WTC11 (cell line): Measurements from ENCODE around the gene MFSD12. TPM values are rescaled to one million over a fixed set of nuclear protein-coding genes. Genes with fewer than 3 reads are reported as not detected.

Experiments used
- AFF4 ChIP-seq: sonication (generic); formaldehyde crosslinking; IDR thresholded peaks from 2 replicates; pipeline ENCODE4 v1.8.1; 2023; ENCODE audit warnings: mild to moderate bottlenecking, missing genetic modification reagents, borderline replicate concordance
- ATF6 ChIP-seq: sonication (generic); formaldehyde crosslinking; IDR thresholded peaks from 2 replicates; pipeline ENCODE4 v1.8.1; 2023; ENCODE audit warnings: mild to moderate bottlenecking, missing genetic modification reagents
- CDX4 ChIP-seq: fragments of 250-450 bp; sonication (Bioruptor Pico); IDR thresholded peaks from 2 replicates; pipeline ENCODE4 v1.9.0; 2021; ENCODE audit warnings: moderate library complexity, mild to moderate bottlenecking, inconsistent platforms, borderline replicate concordance
- CREM ChIP-seq: sonication (generic); formaldehyde crosslinking; IDR thresholded peaks from 2 replicates; pipeline ENCODE4 v1.8.1; 2022; ENCODE audit warnings: mild to moderate bottlenecking, missing genetic modification reagents, moderate library complexity
- E2F1 ChIP-seq: sonication (generic); formaldehyde crosslinking; IDR thresholded peaks from 2 replicates; pipeline ENCODE4 v1.8.0; 2022; ENCODE audit warnings: mild to moderate bottlenecking, missing genetic modification reagents
- FOXP1 ChIP-seq: sonication (generic); formaldehyde crosslinking; IDR thresholded peaks from 2 replicates; pipeline ENCODE4 v1.8.0; 2022; ENCODE audit warnings: missing genetic modification reagents, mild to moderate bottlenecking, moderate library complexity, borderline replicate concordance
- HMGXB4 ChIP-seq: sonication (generic); formaldehyde crosslinking; IDR thresholded peaks from 2 replicates; pipeline ENCODE4 v1.8.1; 2023; ENCODE audit warnings: mild to moderate bottlenecking, moderate library complexity, missing genetic modification reagents
- IRF2 ChIP-seq: sonication (generic); formaldehyde crosslinking; IDR thresholded peaks from 2 replicates; pipeline ENCODE4 v1.8.0; 2022; ENCODE audit warnings: low read depth, missing genetic modification reagents, borderline replicate concordance
- JUN ChIP-seq: sonication (generic); formaldehyde crosslinking; IDR thresholded peaks from 2 replicates; pipeline ENCODE4 v1.8.0; 2023; ENCODE audit warnings: mild to moderate bottlenecking, missing genetic modification reagents
- NFE2L1 ChIP-seq: sonication (generic); formaldehyde crosslinking; IDR thresholded peaks from 2 replicates; pipeline ENCODE4 v1.8.1; 2023; ENCODE audit warnings: missing genetic modification reagents
- NFYB ChIP-seq: sonication (generic); formaldehyde crosslinking; conservative IDR thresholded peaks from 2 replicates; pipeline ENCODE4 v1.8.0; 2022; ENCODE audit warnings: low read depth, missing genetic modification reagents
- NR3C1 ChIP-seq: sonication (generic); formaldehyde crosslinking; conservative IDR thresholded peaks from 2 replicates; pipeline ENCODE4 v1.8.1; 2023; ENCODE audit warnings: low read depth, mild to moderate bottlenecking, missing genetic modification reagents
- RELA ChIP-seq: sonication (generic); formaldehyde crosslinking; IDR thresholded peaks from 2 replicates; pipeline ENCODE4 v1.8.1; 2022; ENCODE audit warnings: missing genetic modification reagents, mild to moderate bottlenecking, borderline replicate concordance
- STAT6 ChIP-seq: sonication (generic); formaldehyde crosslinking; conservative IDR thresholded peaks from 2 replicates; pipeline ENCODE4 v1.8.1; 2023; ENCODE audit warnings: mild to moderate bottlenecking, low read depth, missing genetic modification reagents, moderate library complexity
- TEAD4 ChIP-seq: sonication (generic); formaldehyde crosslinking; IDR thresholded peaks from 2 replicates; pipeline ENCODE4 v1.8.0; 2022; ENCODE audit warnings: mild to moderate bottlenecking, missing genetic modification reagents
- TP53 ChIP-seq: sonication (generic); formaldehyde crosslinking; IDR thresholded peaks from 2 replicates; pipeline ENCODE4 v1.8.1; 2023; ENCODE audit warnings: mild to moderate bottlenecking, missing genetic modification reagents
- ZBTB21 ChIP-seq: sonication (generic); formaldehyde crosslinking; IDR thresholded peaks from 2 replicates; pipeline ENCODE4 v1.8.1; 2023; ENCODE audit warnings: mild to moderate bottlenecking, missing genetic modification reagents, borderline replicate concordance
- ZMAT4 ChIP-seq: fragments of 250-450 bp; sonication (Bioruptor Pico); IDR thresholded peaks from 2 replicates; pipeline ENCODE4 v1.9.0; 2021; ENCODE audit warnings: mild to moderate bottlenecking
- ZNF263 ChIP-seq: sonication (generic); formaldehyde crosslinking; IDR thresholded peaks from 2 replicates; pipeline ENCODE4 v1.8.1; 2022; ENCODE audit warnings: low read depth, mild to moderate bottlenecking, moderate library complexity, missing genetic modification reagents
- ZNF423 ChIP-seq: fragments of 250-450 bp; sonication (Bioruptor Pico); IDR thresholded peaks from 2 replicates; pipeline ENCODE4 v2.1.2; 2022; ENCODE audit warnings: mild to moderate bottlenecking, moderate library complexity
- ZNF512 ChIP-seq: sonication (generic); formaldehyde crosslinking; IDR thresholded peaks from 2 replicates; pipeline ENCODE4 v1.8.1; 2022; ENCODE audit warnings: missing genetic modification reagents, borderline replicate concordance
- ZNF671 ChIP-seq: fragments of 250-450 bp; sonication (Bioruptor Pico); IDR thresholded peaks from 2 replicates; pipeline ENCODE4 v1.8.0; 2021; ENCODE audit warnings: mild to moderate bottlenecking
- total RNA-seq: library from RNA; stranded (reverse); gene quantifications from 3 replicates; pipeline ENCODE4 v1.2.3, GENCODE V29; 2021

Gene MFSD12
- total RNA-seq, 1 experiment from 2014 or later: 59.9 TPM

GRCh38 chr19:3557461-3558248 lies at the start of gene MFSD12 (continued):
- TF ChIP-seq ATF6 (no peak), CDX4 (CRISPR knock-in tag) (no peak), NFE2L1 (no peak), HMGXB4 (CRISPR knock-in tag) (peak; percentile 32), CREM (CRISPR knock-in tag) (peak; percentile 43; the same call in 1 of the 2 replicates), NR3C1 (no peak), E2F1 (CRISPR knock-in tag) (no peak; the same call in 1 of the 2 replicates), ZBTB21 (CRISPR knock-in tag) (no peak), TEAD4 (CRISPR knock-in tag) (no peak), ZMAT4 (CRISPR knock-in tag) (no peak), JUN (CRISPR knock-in tag) (no peak), RELA (CRISPR knock-in tag) (no peak), IRF2 (CRISPR knock-in tag) (no peak), STAT6 (no peak), FOXP1 (CRISPR knock-in tag) (no peak), ZNF512 (CRISPR knock-in tag) (no peak), ZNF263 (CRISPR knock-in tag) (no peak), AFF4 (CRISPR knock-in tag) (no peak), TP53 (CRISPR knock-in tag) (no peak; the same call in 1 of the 2 replicates), ZNF671 (CRISPR knock-in tag) (no peak), NFYB (CRISPR knock-in tag) (peak; percentile 93), ZNF423 (CRISPR knock-in tag) (no peak)
